CD4-positive, alpha-beta T cell treated with Interleukin-15 for 4 hours (primary cell): Measurements from ENCODE around the gene APCDD1L.
A peak's percentile ranks its signal among the peaks of the same experiment; 100 is the strongest.

Experiments used
- DNase-seq: peaks from one replicate; pipeline ENCODE4 v3.0.0-alpha.2; 2020; ENCODE audit warnings: low spot score

APCDD1L gene

DNA sequence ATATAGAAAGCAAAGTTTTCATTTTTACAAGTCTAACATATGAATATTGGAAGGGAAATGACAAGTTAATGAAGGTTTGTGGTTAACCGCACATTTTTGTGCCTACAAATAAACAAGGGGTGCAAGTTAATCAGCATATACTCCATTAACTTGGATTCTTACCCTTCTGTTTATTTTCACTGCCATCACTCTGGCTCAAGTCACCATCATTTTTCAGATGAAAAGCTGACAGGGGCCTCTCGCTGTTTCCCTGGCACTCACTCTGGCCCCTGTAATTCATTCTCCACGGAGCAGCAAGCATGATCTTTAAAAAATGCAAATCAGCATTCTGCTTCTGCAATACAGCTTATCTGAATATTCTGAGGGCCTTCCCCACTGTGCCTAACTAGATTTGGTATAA lies 29.8 kb downstream of the APCDD1L start:
- no peak for DNase-seq

DNA sequence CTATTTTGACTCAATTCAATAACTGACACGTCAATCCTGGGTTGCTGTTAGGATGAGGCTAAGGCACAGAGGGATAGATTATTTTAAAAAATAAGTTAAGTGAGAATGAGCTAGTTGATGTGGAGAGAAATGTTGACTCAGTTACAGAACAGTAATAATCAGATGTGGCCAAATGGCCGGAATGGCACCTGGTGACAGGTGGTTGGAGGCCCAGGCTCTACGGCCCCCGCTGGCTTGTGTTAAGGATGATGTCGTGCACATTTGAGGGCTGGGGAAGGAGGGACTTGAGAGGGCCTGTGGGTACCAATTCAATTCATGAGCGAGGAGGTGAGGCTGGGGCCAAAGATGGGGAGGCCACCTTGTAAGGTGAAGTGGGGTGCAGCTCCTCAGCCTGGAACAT lies 31.7 kb downstream of the APCDD1L start:
- DNase-seq, result no peak

DNA sequence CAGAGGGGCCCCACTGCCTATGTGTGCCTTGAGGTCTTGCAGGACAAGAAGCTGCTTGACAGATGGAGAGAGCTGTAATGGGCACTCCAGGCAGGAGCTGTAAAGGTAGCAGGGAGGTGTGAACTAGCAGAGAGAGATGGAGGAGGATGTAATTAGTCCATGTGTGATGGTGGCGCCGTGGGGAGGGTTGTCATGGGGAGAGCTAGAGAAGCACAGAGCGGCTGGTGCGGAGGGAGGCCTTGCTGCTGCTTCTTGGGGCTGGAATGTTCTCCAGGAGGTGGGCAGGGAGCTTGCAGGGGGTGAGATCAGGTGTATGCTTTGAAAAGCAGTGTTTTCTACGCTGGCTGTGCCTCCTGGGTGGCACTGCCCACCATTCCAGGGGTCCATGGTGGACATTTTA lies 32.1 kb downstream of the APCDD1L start:
- no peak for DNase-seq

DNA sequence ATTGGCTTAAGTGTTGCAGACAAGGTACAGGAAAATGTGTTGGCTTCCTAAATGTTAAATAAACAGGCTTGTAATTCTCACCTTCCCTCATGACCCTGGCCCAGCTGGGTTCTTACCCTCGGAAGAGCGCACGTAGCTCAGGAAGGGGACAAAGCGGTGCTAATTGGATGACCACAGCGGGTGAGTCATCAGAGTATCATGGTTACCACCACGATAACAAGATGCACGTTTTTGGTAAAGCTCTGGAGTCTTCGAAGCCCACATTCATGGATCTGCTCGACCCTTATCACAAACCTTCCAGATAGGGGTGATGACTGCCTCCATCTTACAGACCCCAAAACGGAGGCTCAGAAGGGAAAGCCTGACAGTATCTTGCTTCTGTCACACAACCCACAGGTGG lies 32.8 kb downstream of the APCDD1L start:
- DNase-seq, result no peak

DNA sequence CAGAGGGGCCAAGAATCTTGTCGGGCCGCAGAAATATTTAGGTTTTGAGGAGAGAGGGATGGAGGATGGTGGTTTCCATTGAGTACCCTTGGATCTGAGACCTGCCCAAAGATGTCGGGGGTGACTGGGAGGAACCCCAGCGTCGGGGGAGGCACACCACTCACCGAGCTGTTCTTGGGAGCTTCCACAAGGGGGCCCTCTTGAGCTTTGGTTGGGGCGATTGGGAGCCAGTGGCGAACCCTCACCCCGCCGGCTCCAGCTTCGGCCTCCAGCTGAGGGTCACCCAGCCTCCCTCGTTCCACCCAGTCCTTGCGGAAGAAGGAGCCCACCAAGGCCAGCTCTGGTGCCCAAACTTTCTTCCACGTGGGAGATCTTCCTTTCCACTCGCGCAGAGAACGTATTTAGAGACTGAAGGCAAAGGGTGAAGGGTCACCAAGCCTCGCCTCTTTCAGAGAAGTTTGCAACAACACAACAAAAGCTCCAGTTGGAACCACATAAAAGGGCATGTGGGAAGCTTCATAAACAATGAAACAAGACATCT lies 33.6 kb downstream of the APCDD1L start:
- peak; percentile 18 for DNase-seq

DNA sequence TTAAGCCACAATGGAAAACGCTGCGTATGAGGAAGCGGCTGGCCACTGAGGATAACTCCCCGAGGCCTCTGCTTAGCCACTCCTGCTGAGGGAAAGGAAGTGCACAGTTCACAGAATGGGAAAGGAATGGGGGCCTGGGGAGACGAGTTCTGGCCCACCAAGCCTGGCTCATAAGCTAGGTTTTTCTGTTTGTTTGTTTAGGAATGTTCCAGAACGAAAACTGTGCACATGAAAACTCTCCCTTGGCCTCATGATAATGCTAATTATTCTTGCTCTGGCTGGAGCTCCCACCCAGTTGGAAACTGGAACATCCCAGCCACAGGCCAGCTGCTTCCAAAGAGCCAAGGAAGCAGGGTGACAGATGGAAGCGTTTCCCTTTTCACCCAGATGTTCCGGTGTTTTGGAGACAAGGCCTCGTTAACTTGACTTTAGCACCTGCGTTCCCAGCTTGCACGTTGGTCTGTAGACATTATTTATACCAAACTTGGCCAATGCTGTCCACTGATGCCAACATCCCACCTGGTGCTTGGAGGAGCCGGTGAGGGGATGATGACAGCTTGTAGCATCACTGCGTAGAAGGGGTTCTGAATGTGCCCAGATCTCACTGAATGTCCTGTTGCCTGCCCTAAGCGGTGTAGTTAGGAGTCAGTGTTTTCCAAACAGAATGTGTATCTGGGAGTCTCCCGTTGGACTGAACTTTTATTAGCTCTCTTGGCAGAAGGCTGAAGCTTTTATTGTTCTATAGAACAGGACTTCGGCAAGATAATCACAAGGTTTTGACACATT lies 34.5 kb downstream of the APCDD1L start:
- DNase-seq, result no peak

DNA sequence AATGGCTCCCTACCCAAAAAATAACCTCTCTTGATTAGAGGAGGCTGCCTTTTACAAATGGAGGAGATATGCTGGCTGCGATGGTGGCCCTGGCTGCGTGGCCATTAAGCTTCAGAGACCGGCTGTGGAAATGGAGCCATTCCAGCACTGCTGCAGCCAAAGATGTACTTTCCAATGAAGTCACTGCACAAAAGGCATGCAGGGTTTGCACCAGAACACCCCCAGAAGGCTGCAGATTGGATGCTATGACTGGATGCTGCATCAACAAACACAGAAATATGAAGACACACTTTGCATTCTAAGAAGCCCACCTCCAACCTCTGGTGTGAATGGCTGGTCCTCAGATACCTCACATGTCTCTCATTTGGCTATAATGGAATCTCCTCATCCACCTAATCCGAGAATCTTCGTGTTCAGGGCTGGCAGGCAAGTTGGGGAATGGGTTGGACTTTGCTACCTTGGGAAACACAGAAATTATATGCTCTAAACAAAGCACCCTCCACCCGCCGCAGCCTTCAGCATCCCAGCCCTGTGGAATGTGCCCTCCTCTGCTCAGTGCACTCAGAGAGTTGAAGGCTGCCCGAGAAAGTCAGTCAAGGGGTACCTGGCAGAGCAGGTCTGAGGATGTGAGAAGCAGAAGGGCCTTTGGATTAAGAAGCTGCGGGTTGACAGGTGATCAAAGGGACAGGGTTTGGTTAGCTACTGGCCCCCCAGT lies 35.3 kb downstream of the APCDD1L start:
- DNase-seq, result no peak

DNA sequence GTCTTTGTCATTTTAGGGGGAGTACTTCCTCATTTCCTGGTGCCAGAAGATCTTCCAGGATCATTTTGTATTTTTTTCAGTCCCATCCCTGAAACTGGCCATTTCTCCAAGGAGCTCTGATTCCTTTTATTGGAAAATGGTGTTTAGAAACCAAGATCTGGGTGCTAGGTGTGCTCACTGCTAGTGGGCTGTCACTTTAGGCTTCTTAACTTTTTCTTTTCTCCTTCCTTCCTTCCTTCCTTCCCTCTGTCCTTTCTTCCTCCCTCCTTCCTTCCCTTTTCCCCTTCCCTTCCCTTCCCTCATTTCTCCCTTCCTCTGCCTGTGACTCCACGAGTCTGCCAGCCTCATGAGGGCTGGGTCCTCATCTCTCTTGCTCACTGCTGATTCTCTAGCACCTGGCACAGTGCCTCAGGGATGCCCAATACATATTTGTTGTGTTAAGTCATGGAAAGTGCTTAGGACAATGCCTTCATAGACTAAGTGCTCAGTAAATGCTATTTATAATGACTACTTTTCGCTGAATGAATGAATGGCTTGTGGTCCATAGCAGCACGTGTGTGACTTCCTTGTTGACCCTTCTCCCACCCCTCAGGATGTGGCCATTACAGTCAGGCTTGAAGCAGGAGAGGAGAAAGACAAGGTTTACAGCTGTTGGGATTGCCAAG lies 36.9 kb downstream of the APCDD1L start:
- DNase-seq, result no peak

DNA sequence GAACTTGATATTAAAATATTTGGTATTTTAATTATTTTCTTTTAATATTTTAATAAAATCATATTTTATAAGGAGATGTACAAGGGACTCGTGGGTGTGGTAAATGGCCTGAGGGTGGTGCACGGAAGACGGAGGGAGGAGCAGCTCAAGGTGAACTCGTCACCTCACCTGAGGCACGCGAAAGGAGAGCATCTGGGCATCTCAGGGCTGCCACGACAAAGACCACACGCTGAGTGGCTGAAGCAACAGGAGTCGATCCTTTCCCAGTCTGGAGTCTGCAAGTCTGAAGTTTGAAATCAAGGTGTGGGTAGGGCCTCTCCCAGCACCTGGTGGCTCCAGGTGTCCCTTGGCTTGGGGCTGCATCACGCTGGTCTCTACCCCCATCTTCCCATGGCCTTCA lies 39.7 kb downstream of the APCDD1L start:
- no peak for DNase-seq

DNA sequence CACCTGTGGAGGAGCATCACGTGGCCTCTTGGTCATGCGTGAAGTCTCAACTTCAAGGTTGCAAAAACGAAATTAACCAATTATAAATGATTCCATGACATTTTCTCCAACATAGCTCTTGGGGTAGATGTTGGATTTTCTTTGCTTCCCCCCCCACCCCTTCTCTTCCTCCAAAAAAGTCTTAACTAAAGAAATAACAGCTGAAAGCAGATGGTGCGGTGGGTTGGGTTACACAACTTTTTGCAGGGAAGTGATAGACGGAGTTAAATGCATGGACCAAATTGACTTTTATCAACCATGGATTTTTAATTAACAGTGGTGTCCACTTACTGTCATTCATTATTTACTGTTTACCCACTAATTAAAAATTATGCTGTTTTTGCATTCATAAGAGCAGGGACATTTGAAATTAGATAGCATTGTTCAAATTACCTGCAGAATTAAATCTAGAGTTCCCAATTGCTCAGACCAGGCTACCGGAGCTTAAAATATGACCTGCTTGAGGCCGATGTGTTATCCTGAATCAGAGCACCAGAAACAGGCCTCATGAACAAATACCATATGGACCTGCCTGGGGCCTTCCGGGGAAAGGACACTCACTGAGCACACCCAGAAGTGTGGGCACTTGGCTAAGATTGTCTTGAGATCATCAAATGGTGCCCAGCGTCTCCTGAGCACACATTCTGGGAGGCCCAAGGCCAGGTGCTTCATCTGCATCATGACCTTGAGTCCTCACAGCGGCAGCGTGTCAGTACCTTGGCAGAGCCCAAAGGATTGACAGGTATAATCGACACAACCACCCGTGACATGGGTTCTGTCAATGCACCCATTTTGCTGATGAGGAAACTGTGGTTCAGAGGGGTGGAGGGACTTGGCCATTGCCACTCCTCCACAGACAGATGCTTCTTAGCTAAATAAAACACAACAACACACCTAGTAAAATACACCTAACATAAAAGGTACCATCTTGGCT lies 41.5 kb downstream of the APCDD1L start:
- DNase-seq, result no peak

DNA sequence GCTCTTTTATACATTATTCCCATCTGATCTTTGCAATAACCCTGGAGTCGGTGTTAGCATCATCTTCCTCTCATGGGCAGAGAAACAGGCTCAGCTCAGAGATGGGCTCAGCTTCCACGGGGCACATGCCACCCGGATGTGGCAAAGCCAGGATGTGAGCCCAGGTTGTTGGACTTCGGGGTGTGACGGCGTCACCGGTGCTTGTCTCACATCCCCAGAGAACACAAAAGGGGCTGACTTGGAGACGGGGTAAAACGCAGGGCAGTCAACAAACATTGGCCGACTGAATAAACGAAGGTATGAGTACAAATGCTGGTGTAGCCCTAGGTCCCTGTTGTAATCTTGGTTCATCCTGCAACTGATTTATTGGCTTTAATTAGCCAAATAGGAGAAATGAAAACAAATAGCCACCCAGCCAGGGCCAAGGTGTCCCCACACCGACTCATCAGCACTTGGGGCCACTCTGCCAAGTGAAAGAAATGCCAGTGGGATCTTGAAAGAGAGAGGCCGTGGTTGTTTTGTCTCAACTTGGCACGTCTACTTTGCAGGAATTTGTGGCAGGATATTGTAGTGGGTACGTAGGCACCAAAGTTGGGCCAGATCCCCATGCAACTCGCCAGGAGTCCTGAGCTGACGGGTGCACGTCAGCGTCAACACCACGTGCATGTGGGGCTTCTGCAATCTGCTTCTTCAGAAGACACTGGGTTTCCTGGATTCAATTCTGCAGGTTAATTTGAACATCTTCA lies 42.8 kb downstream of the APCDD1L start:
- no peak for DNase-seq

DNA sequence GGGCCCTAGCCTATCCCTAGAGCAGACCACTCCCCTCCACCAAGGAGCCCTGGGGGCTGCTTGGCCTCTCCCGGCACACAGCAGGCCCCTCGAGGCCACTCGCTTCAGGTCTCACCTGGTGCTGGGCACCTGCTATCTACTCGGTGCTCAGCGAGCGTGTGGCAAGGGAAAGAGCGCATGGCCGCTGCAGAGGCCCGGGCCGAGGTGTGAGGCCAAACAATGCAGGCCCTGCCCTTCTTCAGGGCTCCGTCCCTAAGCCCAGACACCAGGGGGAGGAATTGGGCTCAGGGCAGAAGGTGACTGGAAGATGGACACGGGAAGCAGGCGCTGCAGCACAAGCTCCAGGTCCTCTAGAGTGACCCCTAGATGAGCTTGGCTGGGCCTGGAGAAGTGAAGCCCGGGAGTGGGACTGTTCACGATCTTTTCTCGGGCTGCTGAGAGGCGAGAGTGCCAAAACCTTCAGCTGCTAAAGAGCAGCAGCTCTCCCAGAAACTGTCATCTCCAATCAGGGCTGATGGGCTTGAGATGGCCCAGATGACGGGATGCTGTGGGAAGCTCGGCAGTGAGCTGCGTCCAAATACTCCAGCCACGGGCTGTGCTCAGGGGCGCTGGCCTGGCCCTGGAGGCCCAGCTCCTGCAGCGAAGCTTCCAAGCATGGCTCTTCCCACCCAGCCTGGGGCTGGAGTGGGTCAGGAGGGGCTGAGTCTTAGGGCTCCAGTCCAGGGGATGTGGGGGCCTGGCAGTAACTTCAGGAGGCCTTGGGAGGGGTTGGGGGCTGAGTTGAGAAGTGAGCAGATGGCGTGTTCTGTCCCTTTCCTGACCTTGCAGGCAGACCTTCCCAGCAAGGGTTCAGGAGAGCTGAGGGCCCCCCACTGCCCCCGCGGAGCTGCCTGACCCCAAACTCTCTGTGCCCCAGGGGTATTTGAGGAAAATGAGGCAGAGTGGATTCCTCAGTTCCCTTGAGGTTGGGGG lies 43.7 kb downstream of the APCDD1L start:
- no peak for DNase-seq

DNA sequence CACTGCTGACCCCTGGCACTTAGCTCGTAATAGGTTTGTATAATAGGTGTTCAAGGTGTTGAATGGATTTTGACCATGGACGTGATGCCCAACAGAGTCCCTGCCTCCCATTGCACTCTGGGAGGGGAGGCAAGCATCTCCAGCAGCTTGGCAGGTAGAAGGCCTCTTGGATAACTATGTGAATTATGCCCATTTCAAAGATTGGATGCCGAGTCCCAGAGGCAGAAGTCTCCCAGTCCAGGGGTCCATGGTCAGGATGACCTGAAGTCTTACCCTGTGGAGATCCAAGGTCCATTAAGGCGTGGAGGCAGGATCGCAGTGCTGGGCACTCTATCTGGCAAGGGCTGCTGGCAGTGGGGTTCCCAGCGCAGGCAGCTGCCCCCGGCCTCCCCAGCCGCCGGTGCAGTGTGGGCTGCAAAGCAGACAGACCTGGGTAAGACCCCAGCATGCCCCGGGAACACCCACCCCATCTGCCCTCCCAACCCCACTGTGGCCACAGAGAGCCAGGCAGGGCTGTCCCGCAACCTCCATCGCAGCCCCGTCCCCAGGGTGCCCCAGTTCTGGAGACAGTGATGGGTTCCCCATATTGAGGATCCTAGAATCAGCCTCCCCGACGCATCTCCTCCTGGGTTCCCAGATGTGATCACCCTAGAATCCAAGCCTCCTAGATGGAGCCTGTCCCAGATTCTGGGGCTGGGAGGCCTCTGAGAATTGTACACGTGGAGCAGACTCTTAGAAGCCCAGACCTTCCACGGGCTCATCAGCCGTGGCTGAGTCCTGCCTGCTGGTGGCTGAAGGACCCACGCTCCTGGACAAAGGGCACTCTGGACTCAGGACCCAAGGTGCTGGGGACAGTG lies 44.6 kb downstream of the APCDD1L start:
- DNase-seq, result no peak

DNA sequence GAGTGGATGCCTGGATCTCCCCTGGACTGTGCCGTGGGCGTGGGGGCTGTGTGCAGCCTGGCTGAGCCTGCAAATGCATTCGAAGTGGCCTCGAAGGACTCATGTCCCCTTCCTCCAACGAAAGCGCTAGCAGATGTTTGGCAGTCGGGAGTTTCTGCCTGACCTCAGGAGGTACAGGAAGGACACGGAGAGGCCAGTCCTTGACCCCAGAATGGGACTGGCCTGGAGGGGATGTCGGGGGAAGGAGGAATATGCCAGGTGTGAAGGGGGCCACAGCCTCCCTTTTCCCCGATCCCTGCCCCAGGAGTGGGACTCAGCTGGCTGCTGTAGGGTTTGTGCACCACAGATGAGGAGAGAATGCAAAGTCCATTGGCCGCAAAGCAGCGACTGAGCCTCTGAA lies 45.6 kb downstream of the APCDD1L start:
- DNase-seq, result no peak

DNA sequence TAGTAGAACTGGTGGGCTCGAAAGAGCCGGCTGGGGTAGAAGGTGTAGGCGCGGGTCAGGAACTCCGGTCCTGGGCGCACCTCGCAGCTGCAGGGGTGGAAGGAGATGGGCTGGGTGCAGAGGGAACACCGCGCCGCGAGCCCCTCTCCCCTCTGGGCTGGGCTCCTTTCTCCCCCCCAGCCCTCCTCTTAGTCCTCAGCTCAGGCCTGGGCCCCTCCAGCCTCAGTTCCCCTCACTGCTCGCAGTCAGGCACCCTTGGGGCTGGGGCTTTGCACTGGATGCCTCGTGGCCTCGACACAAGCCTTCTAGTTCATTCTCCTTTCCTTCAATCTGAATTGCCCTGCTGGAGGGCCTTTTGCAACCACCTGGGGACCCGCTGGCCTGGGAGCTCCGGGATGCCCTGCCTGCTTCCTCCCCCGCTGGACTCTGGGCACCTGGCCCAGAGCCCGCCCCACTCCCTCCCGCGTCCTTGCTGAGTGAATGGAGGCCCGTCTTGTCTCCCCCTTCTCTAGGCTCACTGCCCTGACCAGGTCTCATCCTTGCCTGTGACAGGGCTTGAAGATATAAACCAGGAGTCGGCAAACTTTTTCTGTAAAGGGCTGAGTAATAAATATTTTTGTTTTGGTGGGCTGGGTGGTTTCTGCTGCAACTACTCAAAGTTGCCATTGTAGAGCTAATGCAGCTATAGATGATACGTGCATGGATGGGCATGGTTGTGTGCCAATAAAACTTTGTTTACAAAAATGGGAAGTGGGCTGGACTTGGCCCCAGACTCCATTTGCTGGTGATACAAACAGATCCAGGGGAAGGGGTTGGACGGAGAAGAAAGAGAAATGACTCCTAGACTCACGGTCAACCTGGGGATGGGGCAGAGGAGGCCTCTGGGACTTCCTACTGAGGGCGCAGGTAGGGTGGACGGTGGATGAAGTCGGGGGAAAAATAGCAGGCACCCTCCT lies 47.3 kb downstream of the APCDD1L start:
- no peak for DNase-seq

DNA sequence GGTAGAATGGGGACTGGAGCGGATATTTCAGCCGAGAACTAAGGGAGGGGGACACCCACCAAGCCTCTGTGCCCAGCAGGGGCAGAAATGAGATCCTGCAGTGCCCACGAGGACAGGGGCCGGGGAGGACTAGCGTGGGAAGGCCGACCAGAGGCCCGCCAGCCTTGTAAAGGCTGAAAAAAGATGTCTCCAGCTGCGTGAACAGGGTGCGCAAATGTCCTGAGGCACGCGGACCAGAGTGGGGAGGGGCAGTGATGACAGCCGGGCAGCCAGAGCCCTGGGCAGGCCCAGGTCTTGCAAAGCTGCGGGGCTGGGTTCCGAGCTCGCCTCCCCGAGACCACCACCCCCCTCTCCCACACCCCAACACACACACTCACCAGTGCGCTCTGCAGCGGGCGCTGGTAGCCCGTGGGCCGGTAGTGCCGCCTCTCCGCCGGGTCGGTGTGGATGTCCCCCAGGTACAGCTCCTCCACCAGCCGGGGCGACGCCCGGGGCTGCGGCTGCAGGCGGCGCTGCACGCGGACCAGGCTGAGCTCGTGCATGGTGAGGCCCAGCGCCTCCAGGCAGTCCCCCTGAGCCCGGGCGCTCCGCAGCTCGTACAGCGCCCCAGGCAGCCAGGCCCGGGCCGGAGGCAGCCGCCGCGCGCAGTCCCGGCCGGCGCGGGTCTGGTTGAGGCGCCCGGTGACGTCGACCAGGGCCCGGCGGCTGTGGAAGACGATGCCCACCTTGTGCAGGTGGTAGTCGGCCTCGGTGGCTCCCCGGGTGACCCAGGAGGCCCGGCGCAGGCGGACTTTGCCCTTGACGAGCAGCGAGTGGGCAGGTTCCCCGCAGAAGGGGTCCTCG lies 48.2 kb downstream of the APCDD1L start:
- DNase-seq, result no peak
